Activated CD4-positive, alpha-beta T cell treated with anti-CD3 and anti-CD28 coated beads, Interleukin-2, amount 10 ng/mL, durations not matched to agents 7 days and 5 days (primary cell): ENCODE measurements around the gene PIAS2. TPM values are rescaled to one million over a fixed set of nuclear protein-coding genes. Genes with fewer than 3 reads are reported as not detected.
"Not testable (repeated sequence)": the region's sequence is repeated elsewhere in the genome, so short reads cannot be mapped to it uniquely, and the experiment has no call there.

Source experiments
- CTCF ChIA-PET: fragments of 350-600 bp; sonication (Branson Sonifier 250); formaldehyde crosslinking; loops from one replicate; lab custom pipeline; 2021; ENCODE audit warnings: antibody characterized with exemption; lab: Charles Lee
- POLR2A ChIA-PET: fragments of 350-600 bp; sonication (Branson Sonifier 250); formaldehyde crosslinking; loops from one replicate; lab custom pipeline; 2021; ENCODE audit warnings: antibody characterized with exemption; lab: Charles Lee
- DNase-seq: peaks from one replicate; pipeline ENCODE4 v3.0.0-alpha.2; 2020
- H3K27ac Mint-ChIP-seq: one replicate; pipeline ENCODE4 v1.8.0; 2021; ENCODE audit warnings: mild to moderate bottlenecking, moderate library complexity, mixed read lengths
- H3K27me3 Mint-ChIP-seq: one replicate; pipeline ENCODE4 v1.8.0; 2021; ENCODE audit warnings: mixed read lengths
- H3K36me3 Mint-ChIP-seq: one replicate; pipeline ENCODE4 v1.8.0; 2021; ENCODE audit warnings: low read depth, mixed read lengths
- H3K4me1 Mint-ChIP-seq: one replicate; pipeline ENCODE4 v1.8.0; 2021; ENCODE audit warnings: mixed read lengths
- H3K4me3 Mint-ChIP-seq: one replicate; pipeline ENCODE4 v1.8.0; 2021; ENCODE audit warnings: mild to moderate bottlenecking, moderate library complexity, mixed read lengths
- H3K9me3 Mint-ChIP-seq: one replicate; pipeline ENCODE4 v1.8.0; 2021; ENCODE audit warnings: mixed read lengths
- total RNA-seq, 2 experiments: library from RNA; stranded (reverse); gene quantifications; one replicate each; pipeline ENCODE4 v1.2.3, GENCODE V29; 2021

Gene PIAS2
- total RNA-seq, 2 experiments from 2014 or later = 32.8 to 33.3 TPM

DNA sequence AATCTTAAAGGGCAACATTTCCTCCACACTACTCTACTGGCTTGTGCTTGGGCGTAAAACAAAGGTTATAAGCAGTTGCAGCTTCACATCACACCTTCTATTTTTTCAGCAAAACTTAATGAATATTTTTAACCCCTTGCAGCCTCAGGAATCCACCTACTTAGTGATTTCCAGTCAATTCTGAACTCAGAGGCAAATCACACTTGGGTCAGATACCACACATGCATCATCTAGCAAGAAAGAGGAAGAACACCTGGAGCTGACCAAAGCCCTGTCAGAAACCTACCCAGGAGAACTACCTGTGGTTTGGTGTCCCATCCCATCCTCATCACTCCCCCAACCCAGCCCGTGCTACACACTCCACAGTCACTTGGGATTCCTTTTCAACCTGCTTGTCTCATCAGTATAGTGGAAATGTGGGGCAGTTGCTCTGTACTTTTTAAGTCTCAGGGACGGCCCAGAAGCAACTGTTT, 25.5 kb downstream of the PIAS2 start:
- no peak for DNase-seq
- no peak overlapping the region for H3K4me3 Mint-ChIP-seq
- H3K27ac Mint-ChIP-seq = no peak overlapping the region
- ChIA-PET CTCF (no interaction called here), POLR2A (no interaction called here)
- peaks cover 21% of the 10 kb centered on the region for H3K9me3 Mint-ChIP-seq
- peaks cover 22% of the 10 kb centered on the region for H3K4me1 Mint-ChIP-seq
- H3K36me3 Mint-ChIP-seq = peaks cover 53% of the 10 kb centered on the region
- H3K27me3 Mint-ChIP-seq = no peaks in the 10 kb centered on the region

DNA sequence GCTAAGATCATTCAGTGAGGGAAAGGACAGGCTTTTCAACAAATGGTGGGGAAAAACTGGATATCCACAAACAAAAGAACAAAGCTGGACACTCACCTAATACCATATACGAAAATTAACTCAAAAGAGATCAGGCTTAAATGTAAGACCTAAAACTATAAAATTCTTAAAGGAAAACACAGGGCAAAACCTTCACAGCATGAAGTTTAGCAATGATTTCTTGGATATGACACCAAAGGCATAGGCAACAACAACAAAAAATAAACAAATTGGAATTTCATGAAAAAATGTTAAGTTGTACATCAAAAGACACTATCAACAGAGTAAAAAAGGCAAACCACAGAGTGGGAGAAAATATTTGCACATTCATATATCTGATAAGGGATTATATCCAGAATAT, 28.3 kb downstream of the PIAS2 start:
- H3K27ac Mint-ChIP-seq = no peak overlapping the region
- peaks cover 50% of the 10 kb centered on the region for H3K36me3 Mint-ChIP-seq
- CTCF ChIA-PET = no interaction called here
- POLR2A ChIA-PET = no interaction called here
- H3K4me1 Mint-ChIP-seq = peaks cover 17% of the 10 kb centered on the region
- no peaks in the 10 kb centered on the region for H3K27me3 Mint-ChIP-seq
- H3K4me3 Mint-ChIP-seq = no peak overlapping the region
- no peak for DNase-seq
- peaks cover 23% of the 10 kb centered on the region for H3K9me3 Mint-ChIP-seq

DNA sequence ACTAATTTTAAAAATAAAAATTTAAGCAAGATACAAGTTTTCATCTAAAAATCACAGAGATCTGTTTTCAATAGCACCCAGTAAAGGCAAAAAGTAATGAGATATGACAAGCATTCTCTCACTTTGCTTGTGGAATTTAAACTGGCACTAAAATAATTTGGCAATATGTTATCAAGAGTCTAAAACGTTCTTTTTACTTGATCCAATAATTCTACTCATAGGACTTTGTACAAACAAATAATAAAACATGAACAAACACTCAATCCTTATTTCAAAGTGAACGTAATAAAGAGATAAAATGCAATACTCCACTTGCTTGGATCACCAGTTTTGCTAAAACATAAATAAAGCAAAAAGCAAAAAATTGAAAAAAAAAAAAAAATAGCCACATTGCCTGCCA, 30.4 kb downstream of the PIAS2 start:
- ChIA-PET CTCF (no interaction called here), POLR2A (no interaction called here)
- Mint-ChIP-seq H3K9me3 (peaks cover 23% of the 10 kb centered on the region), H3K4me1 (peaks cover 4% of the 10 kb centered on the region), H3K27ac (no peak overlapping the region), H3K4me3 (no peak overlapping the region), H3K27me3 (no peaks in the 10 kb centered on the region), H3K36me3 (peaks cover 43% of the 10 kb centered on the region)
- DNase-seq = no peak

DNA sequence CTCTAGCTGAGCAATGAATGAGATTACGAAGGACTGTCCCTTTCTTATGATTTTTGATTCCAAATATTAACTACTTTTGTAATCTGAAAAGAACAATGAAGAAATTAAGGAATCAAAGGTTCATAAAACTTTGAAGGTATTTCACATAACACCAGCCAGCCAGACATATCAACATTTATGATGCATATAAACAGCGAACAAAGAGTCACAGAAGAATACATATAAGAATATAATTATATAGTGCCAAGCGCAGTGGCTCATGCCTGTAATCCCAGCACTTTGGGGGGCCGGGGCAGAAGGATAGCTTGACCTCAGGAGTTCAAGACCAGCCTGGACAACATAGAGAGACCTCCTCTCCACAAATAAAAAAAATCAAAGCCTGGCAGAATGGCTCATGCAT, 34.1 kb downstream of the PIAS2 start:
- Mint-ChIP-seq H3K9me3 (peaks cover 19% of the 10 kb centered on the region), H3K27me3 (no peaks in the 10 kb centered on the region), H3K4me1 (no peaks in the 10 kb centered on the region), H3K36me3 (peaks cover 30% of the 10 kb centered on the region), H3K4me3 (no peak overlapping the region), H3K27ac (no peak overlapping the region)
- DNase-seq = no peak
- CTCF ChIA-PET = no interaction called here
- POLR2A ChIA-PET = no interaction called here

GRCh38 chr18:46877329-46877987, 39.8 kb downstream of the PIAS2 start:
- ChIA-PET POLR2A (no interaction called here), CTCF (no interaction called here)
- Mint-ChIP-seq H3K4me1 (peaks cover 21% of the 10 kb centered on the region), H3K27ac (peak overlapping the region; percentile 61), H3K9me3 (peaks cover 42% of the 10 kb centered on the region), H3K27me3 (no peaks in the 10 kb centered on the region), H3K4me3 (no peak overlapping the region), H3K36me3 (peaks cover 52% of the 10 kb centered on the region)
- DNase-seq = no peak

- H3K4me1 Mint-ChIP-seq = peaks cover 13% of the 10 kb centered on the region
- POLR2A ChIA-PET = no interaction called here
- DNase-seq = no peak
- CTCF ChIA-PET = no interaction called here
- no peaks in the 10 kb centered on the region for H3K27me3 Mint-ChIP-seq
- peaks cover 40% of the 10 kb centered on the region for H3K36me3 Mint-ChIP-seq
- no peak overlapping the region for H3K27ac Mint-ChIP-seq
- H3K4me3 Mint-ChIP-seq = no peak overlapping the region
- peaks cover 38% of the 10 kb centered on the region for H3K9me3 Mint-ChIP-seq
These were observed 49.0 kb downstream of the PIAS2 start for GRCh38 chr18:46868169-46868921.

- DNase-seq = no peak
- H3K4me3 Mint-ChIP-seq = no peak overlapping the region
- peaks cover 35% of the 10 kb centered on the region for H3K9me3 Mint-ChIP-seq
- POLR2A ChIA-PET = interaction anchor here (0.7 kb wide), 1 partner anchor 39 kb away, joined by 3 read pairs; no protein-coding TSS in a partner anchor
- H3K27ac Mint-ChIP-seq = no peak overlapping the region
- no peaks in the 10 kb centered on the region for H3K27me3 Mint-ChIP-seq
- H3K36me3 Mint-ChIP-seq = peaks cover 41% of the 10 kb centered on the region
- H3K4me1 Mint-ChIP-seq = peaks cover 6% of the 10 kb centered on the region
- CTCF ChIA-PET = no interaction called here
These were observed 49.8 kb downstream of the PIAS2 start for GRCh38 chr18:46867367-46868143.

DNA sequence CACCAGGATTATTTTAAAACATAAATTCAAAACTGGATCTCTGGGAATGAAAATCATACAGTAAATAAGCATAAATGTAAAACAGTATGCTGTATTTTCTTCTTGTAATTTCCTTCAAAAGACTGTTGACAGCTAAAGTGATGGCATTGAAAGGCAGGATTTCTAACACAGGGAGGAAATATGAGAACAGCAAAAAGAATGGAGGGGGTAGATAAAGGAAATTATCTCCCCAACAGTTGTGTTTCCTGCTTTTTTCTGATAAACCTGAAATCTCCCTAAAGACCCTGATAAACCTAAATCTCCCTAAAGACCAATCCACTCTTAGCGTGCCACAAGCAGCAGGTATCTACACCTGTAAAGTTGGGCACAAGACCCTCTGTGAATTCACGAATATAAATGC, 50.8 kb downstream of the PIAS2 start:
- CTCF ChIA-PET = no interaction called here
- POLR2A ChIA-PET = no interaction called here
- H3K27me3 Mint-ChIP-seq = no peaks in the 10 kb centered on the region
- peaks cover 6% of the 10 kb centered on the region for H3K4me1 Mint-ChIP-seq
- peaks cover 29% of the 10 kb centered on the region for H3K9me3 Mint-ChIP-seq
- no peak overlapping the region for H3K4me3 Mint-ChIP-seq
- H3K27ac Mint-ChIP-seq = no peak overlapping the region
- peaks cover 35% of the 10 kb centered on the region for H3K36me3 Mint-ChIP-seq
- DNase-seq = no peak

- H3K27ac Mint-ChIP-seq, H3K27me3 Mint-ChIP-seq, POLR2A ChIA-PET, CTCF ChIA-PET, H3K4me3 Mint-ChIP-seq, H3K4me1 Mint-ChIP-seq, DNase-seq: not testable (repeated sequence)
- H3K9me3 Mint-ChIP-seq = peaks cover 24% of the 10 kb centered on the region
- H3K36me3 Mint-ChIP-seq = peaks cover 32% of the 10 kb centered on the region
These were observed 52.1 kb downstream of the PIAS2 start for GRCh38 chr18:46865245-46865644.

DNA sequence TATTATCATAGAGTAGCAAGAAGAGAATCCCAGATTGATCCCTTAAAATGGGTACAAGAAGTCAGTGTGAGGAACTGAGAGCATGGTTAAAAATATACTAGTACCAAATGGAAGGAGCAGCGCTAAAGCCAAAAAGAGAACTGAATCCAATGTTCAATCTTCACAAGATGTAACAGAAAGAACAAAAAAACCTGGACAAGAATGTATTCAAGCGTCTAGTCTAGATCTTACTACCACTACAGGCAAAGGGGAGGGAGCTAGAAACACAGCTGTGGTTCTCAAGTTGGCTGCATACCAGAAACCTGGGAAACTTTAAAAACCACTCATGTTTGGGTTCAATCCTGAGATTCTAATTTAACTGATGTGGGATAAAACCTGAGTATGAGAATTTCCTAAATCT, 57.5 kb downstream of the PIAS2 start:
- Mint-ChIP-seq H3K4me3 (no peak overlapping the region), H3K27me3 (no peaks in the 10 kb centered on the region), H3K4me1 (peaks cover 8% of the 10 kb centered on the region), H3K36me3 (peaks cover 34% of the 10 kb centered on the region), H3K27ac (no peak overlapping the region), H3K9me3 (no peaks in the 10 kb centered on the region)
- POLR2A ChIA-PET = no interaction called here
- DNase-seq = no peak
- CTCF ChIA-PET = no interaction called here

DNA sequence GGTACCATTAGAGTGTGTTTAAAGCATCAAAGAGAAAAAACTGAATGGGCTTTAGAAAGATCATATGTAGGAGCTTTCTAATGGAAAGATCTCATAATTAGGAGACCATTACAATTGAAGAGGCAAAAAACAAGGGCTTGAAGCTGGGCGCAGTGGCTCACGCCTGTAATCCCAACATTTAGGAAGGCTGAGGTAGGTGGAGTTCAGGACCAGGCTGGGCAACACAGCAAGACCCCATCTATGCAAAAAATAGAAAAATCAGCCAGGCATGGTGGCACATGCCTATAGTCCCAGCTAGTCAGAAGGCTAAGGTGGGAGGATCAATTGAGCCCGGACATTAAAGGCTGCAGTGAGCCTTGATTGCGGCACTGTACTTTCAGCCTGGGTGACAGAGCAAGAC, 59.0 kb downstream of the PIAS2 start:
- H3K36me3 Mint-ChIP-seq = peaks cover 36% of the 10 kb centered on the region
- ChIA-PET POLR2A (no interaction called here), CTCF (interaction anchor here (1.1 kb wide), 1 partner anchor 17 kb away, joined by 3 read pairs; no protein-coding TSS in a partner anchor)
- H3K4me3 Mint-ChIP-seq = no peak overlapping the region
- H3K27me3 Mint-ChIP-seq = no peaks in the 10 kb centered on the region
- no peak overlapping the region for H3K27ac Mint-ChIP-seq
- no peak for DNase-seq
- no peaks in the 10 kb centered on the region for H3K9me3 Mint-ChIP-seq
- peaks cover 8% of the 10 kb centered on the region for H3K4me1 Mint-ChIP-seq

DNA sequence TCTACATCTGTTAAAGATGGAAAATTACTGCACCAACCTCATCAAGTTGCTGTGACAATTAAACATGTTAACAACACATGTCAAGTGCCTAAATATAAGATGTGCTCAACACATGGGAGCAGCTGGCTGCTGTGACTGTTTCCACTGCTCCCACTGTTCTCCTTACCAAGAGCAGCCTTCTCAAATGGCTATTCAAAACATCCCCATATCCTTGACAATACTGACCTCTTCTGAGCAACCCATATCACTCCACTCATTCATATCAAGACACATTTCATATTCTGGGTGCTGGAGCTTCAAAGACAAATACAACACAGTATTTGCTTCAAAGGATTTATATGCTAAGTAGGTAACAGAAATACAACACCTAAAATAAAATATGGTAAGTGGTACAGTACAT, 60.3 kb downstream of the PIAS2 start:
- Mint-ChIP-seq H3K4me3 (no peak overlapping the region), H3K27ac (no peak overlapping the region), H3K27me3 (no peaks in the 10 kb centered on the region), H3K9me3 (no peaks in the 10 kb centered on the region), H3K4me1 (peaks cover 8% of the 10 kb centered on the region), H3K36me3 (peaks cover 41% of the 10 kb centered on the region)
- ChIA-PET POLR2A (no interaction called here), CTCF (no interaction called here)
- no peak for DNase-seq

GRCh38 chr18:46849007-46849406, 68.3 kb downstream of the PIAS2 start:
- Mint-ChIP-seq H3K4me1 (no peaks in the 10 kb centered on the region), H3K36me3 (peaks cover 12% of the 10 kb centered on the region), H3K27ac (no peak overlapping the region), H3K4me3 (no peak overlapping the region), H3K9me3 (no peaks in the 10 kb centered on the region), H3K27me3 (no peaks in the 10 kb centered on the region)
- no peak for DNase-seq
- ChIA-PET POLR2A (no interaction called here), CTCF (no interaction called here)
